Endothelial cell of umbilical vein (primary cell): ENCODE measurements around the gene PPFIA1. TPM values are rescaled to one million over a fixed set of nuclear protein-coding genes. Genes with fewer than 3 reads are reported as not detected.

ENCODE experiments used
- BruUV-seq: library from RNA; stranded (reverse); fragments of 400-500 nt; replicated peaks from 2 replicates; lab custom pipeline; 2021; lab: Mats Ljungman, UMichigan
- CTCF ChIA-PET: fragments of 300-600, 350-600 bp; sonication (Branson Sonifier 250); formaldehyde crosslinking; loops from one replicate; lab custom pipeline; 2021; ENCODE audit warnings: antibody characterized with exemption, inconsistent platforms; lab: Charles Lee
- POLR2A ChIA-PET: fragments of 300-600, 350-600 bp; sonication (Branson Sonifier 250); formaldehyde crosslinking; loops from one replicate; lab custom pipeline; 2021; ENCODE audit warnings: antibody characterized with exemption, inconsistent platforms; lab: Charles Lee
- DNase-seq: peaks from one replicate; pipeline ENCODE4 v3.0.0-alpha.2; 2011; ENCODE audit warnings: low read depth, low spot score
- FAIRE-seq: peaks from 2 replicates; lab custom pipeline; 2011; peaks lifted over from hg19 to GRCh38; lab: Jason Lieb, UNC
- H2AFZ ChIP-seq: 2 replicates; pipeline ENCODE4 v1.6.0; 2012; ENCODE audit warnings: low read depth, low read length, control low read depth, inconsistent platforms
- H3K27ac ChIP-seq: 2 replicates; pipeline ENCODE4 v1.5.1; 2011; ENCODE audit warnings: low read depth, mild to moderate bottlenecking, control low read depth, low read length, moderate library complexity; ENCODE audit not compliant: insufficient read depth
- H3K27me3 ChIP-seq, 2 experiments: 2 replicates each; pipeline versions ENCODE4 v1.6.0 to v1.6.1; 2011; ENCODE audit warnings: low read length in 2 of 2, mixed read lengths in 1 of 2; ENCODE audit not compliant: control insufficient read depth in 2 of 2, insufficient read depth in 2 of 2
- H3K36me3 ChIP-seq, 2 experiments: 2 replicates in 1 of 2; 3 replicates in 1 of 2; pipeline ENCODE4 v1.5.1; 2011; ENCODE audit warnings: low read length in 2 of 2, mild to moderate bottlenecking in 1 of 2, moderate library complexity in 1 of 2; ENCODE audit not compliant: control insufficient read depth in 2 of 2, insufficient read depth in 2 of 2; ENCODE audit errors: extremely low read depth in 1 of 2
- H3K4me1 ChIP-seq: 3 replicates; pipeline ENCODE4 v1.5.1; 2011; ENCODE audit warnings: mild to moderate bottlenecking, low read length; ENCODE audit not compliant: control insufficient read depth, insufficient read depth; ENCODE audit errors: extremely low read depth
- H3K4me2 ChIP-seq: 2 replicates; pipeline ENCODE4 v1.6.1; 2011; ENCODE audit warnings: low read length, control low read depth, mixed read lengths; ENCODE audit not compliant: insufficient read depth
- H3K4me3 ChIP-seq, 3 experiments: fragments of 200-600 bp in 1 of 3; sonication (generic), shearing (Covaris generic) in 1 of 3; replicated peaks in 1 of 3; 2 replicates each; pipeline ENCODE4 v1.5.1; 2011 to 2016; ENCODE audit warnings: control low read depth in 3 of 3, low read length in 3 of 3, mild to moderate bottlenecking in 2 of 3, inconsistent platforms in 1 of 3, low read depth in 1 of 3, moderate library complexity in 1 of 3; ENCODE audit not compliant: insufficient read depth in 1 of 3
- H3K79me2 ChIP-seq: 2 replicates; pipeline ENCODE4 v1.6.0; 2012; ENCODE audit warnings: low read length, inconsistent platforms; ENCODE audit not compliant: control insufficient read depth, insufficient read depth
- H3K9ac ChIP-seq: replicated peaks from 2 replicates; pipeline ENCODE3; 2011; ENCODE audit warnings: low read length, control low read depth; ENCODE audit not compliant: insufficient read depth; ENCODE audit errors: extremely low read depth
- H3K9me1 ChIP-seq: replicated peaks from 3 replicates; pipeline ENCODE4 v1.6.0; 2011; ENCODE audit warnings: mild to moderate bottlenecking, low read length; ENCODE audit not compliant: control insufficient read depth, insufficient read depth; ENCODE audit errors: extremely low read depth
- H3K9me3 ChIP-seq: replicated peaks from 2 replicates; pipeline ENCODE4 v1.5.1; 2012; ENCODE audit warnings: low read length, inconsistent platforms; ENCODE audit not compliant: control insufficient read depth, insufficient read depth
- H4K20me1 ChIP-seq: replicated peaks from 2 replicates; pipeline ENCODE3; 2011; ENCODE audit warnings: mild to moderate bottlenecking, low read length; ENCODE audit not compliant: control insufficient read depth, insufficient read depth; ENCODE audit errors: extremely low read depth
- EZH2 ChIP-seq: IDR thresholded peaks from 2 replicates; pipeline ENCODE4 v1.6.1; 2012; ENCODE audit warnings: borderline replicate concordance, low read depth, mild to moderate bottlenecking, moderate library complexity, low read length, inconsistent platforms; ENCODE audit not compliant: severe bottlenecking
- FOS ChIP-seq: IDR thresholded peaks from 2 replicates; pipeline ENCODE4 v1.6.1; 2011; ENCODE audit warnings: mild to moderate bottlenecking, low read length, moderate library complexity, borderline replicate concordance; ENCODE audit not compliant: insufficient read depth
- GATA2 ChIP-seq: IDR thresholded peaks from 2 replicates; pipeline ENCODE4 v1.7.0; 2011; ENCODE audit warnings: low read depth, mild to moderate bottlenecking, moderate library complexity, mixed read lengths, low read length; ENCODE audit not compliant: insufficient read length, insufficient read depth
- JUN ChIP-seq: IDR thresholded peaks from 2 replicates; pipeline ENCODE4 v1.6.1; 2011; ENCODE audit warnings: borderline replicate concordance, low read depth; ENCODE audit not compliant: insufficient read length, insufficient read depth
- MAX ChIP-seq: IDR thresholded peaks from 2 replicates; pipeline ENCODE4 v1.6.1; 2011; ENCODE audit not compliant: insufficient read depth, insufficient read length
- MYC ChIP-seq: IDR thresholded peaks from one replicate; pipeline ENCODE4 v1.6.1; 2011; ENCODE audit warnings: mild to moderate bottlenecking, low read depth, low read length
- POLR2A ChIP-seq: IDR thresholded peaks from 2 replicates; pipeline ENCODE4 v1.6.1; 2012; ENCODE audit warnings: low read depth, mild to moderate bottlenecking, control low read depth, low read length
- POLR2AphosphoS5 ChIP-seq: IDR thresholded peaks from 2 replicates; pipeline ENCODE4 v1.6.1; 2012; ENCODE audit warnings: low read depth, mild to moderate bottlenecking, control low read depth, low read length, moderate library complexity; ENCODE audit not compliant: insufficient read depth
- dilution Hi-C: fragments of 300-500 bp; cut with MboI; formaldehyde crosslinking; loops from one replicate; pipeline ENCODE4 v1.15.0; 2019; ENCODE audit warnings: low sequenced_read_pairs; ENCODE audit not compliant: extremely low pct_ligation_motif_present
- intact Hi-C: fragments of 100-400 bp; cut with micrococcal nuclease; formaldehyde crosslinking; loops from one replicate; pipeline ENCODE4 v1.10.0; 2022
- polyA plus RNA-seq, 4 experiments: library from polyadenylated mRNA; depleted of rRNA in 3 of 4; stranded (reverse) in 3 of 4; unstranded in 1 of 4; fragments of >200 nt; gene quantifications; 2 replicates each; pipeline versions ENCODE4 v1.2.1 to v1.2.3, GENCODE V29; 2011 to 2012; ENCODE audit warnings: missing spikeins in 1 of 4
- total RNA-seq: library from RNA; stranded (reverse); gene quantifications from 2 replicates; pipeline ENCODE4 v1.2.3, GENCODE V29; 2021
- TF ChIP-seq, protein P1 (sequence below), 2 donors: IDR thresholded peaks; 1 replicate in 1 of 2; 2 replicates in 1 of 2; pipeline ENCODE4 v1.5.1; 2011; ENCODE audit warnings: low read length in 2 of 2, mild to moderate bottlenecking in 2 of 2, moderate library complexity in 2 of 2, control low read depth in 1 of 2, inconsistent platforms in 1 of 2, low read depth in 1 of 2; ENCODE audit not compliant: insufficient read depth in 1 of 2; ENCODE audit errors: extremely low read depth in 1 of 2

PPFIA1 gene
- total and polyA plus RNA-seq, 2 donors (not counting 3 experiments of a cell fraction or from before 2014, with no cell fraction given) = 44.3 to 60.9 TPM

GRCh38 chr11:70433038-70433437 lies 162.5 kb downstream of the PPFIA1 start:
- no peak overlapping the region for H3K9ac ChIP-seq
- POLR2A ChIA-PET = no interaction called here
- H4K20me1 ChIP-seq = no peaks in the 10 kb centered on the region
- peaks cover 11 to 76% of the 10 kb centered on the region in 2 experiments for H3K36me3 ChIP-seq
- no peaks in the 10 kb centered on the region for H3K27me3 ChIP-seq
- no TSS peak for BruUV-seq
- no peaks in the 10 kb centered on the region for H3K9me1 ChIP-seq
- DNase-seq (no peak), FAIRE-seq (no peak)
- H3K4me2 ChIP-seq = no peak overlapping the region
- no peak for TF ChIP-seq JUN
- TF ChIP-seq, protein P1, sequence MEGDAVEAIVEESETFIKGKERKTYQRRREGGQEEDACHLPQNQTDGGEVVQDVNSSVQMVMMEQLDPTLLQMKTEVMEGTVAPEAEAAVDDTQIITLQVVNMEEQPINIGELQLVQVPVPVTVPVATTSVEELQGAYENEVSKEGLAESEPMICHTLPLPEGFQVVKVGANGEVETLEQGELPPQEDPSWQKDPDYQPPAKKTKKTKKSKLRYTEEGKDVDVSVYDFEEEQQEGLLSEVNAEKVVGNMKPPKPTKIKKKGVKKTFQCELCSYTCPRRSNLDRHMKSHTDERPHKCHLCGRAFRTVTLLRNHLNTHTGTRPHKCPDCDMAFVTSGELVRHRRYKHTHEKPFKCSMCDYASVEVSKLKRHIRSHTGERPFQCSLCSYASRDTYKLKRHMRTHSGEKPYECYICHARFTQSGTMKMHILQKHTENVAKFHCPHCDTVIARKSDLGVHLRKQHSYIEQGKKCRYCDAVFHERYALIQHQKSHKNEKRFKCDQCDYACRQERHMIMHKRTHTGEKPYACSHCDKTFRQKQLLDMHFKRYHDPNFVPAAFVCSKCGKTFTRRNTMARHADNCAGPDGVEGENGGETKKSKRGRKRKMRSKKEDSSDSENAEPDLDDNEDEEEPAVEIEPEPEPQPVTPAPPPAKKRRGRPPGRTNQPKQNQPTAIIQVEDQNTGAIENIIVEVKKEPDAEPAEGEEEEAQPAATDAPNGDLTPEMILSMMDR (IDR thresholded peaks at IDR 0.05; ENCODE audit: extremely low read depth in 1 of 2, insufficient read depth in 1 of 2, low read depth in 1 of 2, low read length in 2 of 2) = no peak
- no peak for TF ChIP-seq GATA2
- no peak for TF ChIP-seq FOS
- no peak for TF ChIP-seq EZH2
- TF ChIP-seq MYC = no peak
- no peak for TF ChIP-seq POLR2A
- no peak for TF ChIP-seq MAX
- TF ChIP-seq POLR2AphosphoS5 = no peak
- no peaks in the 10 kb centered on the region for H3K9me3 ChIP-seq
- H2AFZ ChIP-seq = no peak overlapping the region
- H3K79me2 ChIP-seq = no peaks in the 10 kb centered on the region
- H3K4me1 ChIP-seq = no peaks in the 10 kb centered on the region
- intact Hi-C loops (no loop called here), dilution Hi-C loops (no loop called here)
- no peak overlapping the region for H3K4me3 ChIP-seq
- CTCF ChIA-PET = no interaction called here
- H3K27ac ChIP-seq = no peak overlapping the region
